Activated naive CD8-positive, alpha-beta T cell treated with anti-CD3 and anti-CD28 coated beads, Interleukin-2, amount 10 ng/mL, durations not matched to agents 7 days and 5 days (primary cell): Measurements from ENCODE around the gene RND1. TPM values are rescaled to one million over a fixed set of nuclear protein-coding genes. Genes with fewer than 3 reads are reported as not detected.
"Not testable (repeated sequence)": the region's sequence is repeated elsewhere in the genome, so short reads cannot be mapped to it uniquely, and the experiment has no call there.

ENCODE experiments used
- ATAC-seq: fragments of 150-1000 bp; cut with Tn5 transposase; one replicate; pipeline ENCODE4 v1.10.0; 2021; ENCODE audit warnings: low read depth, moderate library complexity
- POLR2A ChIA-PET: fragments of 350-600 bp; sonication (Branson Sonifier 250); formaldehyde crosslinking; loops from one replicate; lab custom pipeline; 2021; ENCODE audit warnings: antibody characterized with exemption; lab: Charles Lee
- DNase-seq: peaks from one replicate; pipeline ENCODE4 v3.0.0; 2021
- H3K27ac Mint-ChIP-seq: one replicate; pipeline ENCODE4 v1.8.0; 2022; ENCODE audit warnings: mild to moderate bottlenecking, mixed read lengths
- H3K27me3 Mint-ChIP-seq: one replicate; pipeline ENCODE4 v1.8.0; 2022; ENCODE audit warnings: mild to moderate bottlenecking, moderate library complexity, mixed read lengths
- H3K36me3 Mint-ChIP-seq: one replicate; pipeline ENCODE4 v1.8.0; 2021; ENCODE audit warnings: mild to moderate bottlenecking, mixed read lengths
- H3K4me1 Mint-ChIP-seq: one replicate; pipeline ENCODE4 v1.8.0; 2021; ENCODE audit warnings: mixed read lengths
- H3K4me3 Mint-ChIP-seq: one replicate; pipeline ENCODE4 v1.8.0; 2022; ENCODE audit warnings: mild to moderate bottlenecking, moderate library complexity, mixed read lengths
- H3K9me3 Mint-ChIP-seq: one replicate; pipeline ENCODE4 v1.8.0; 2021; ENCODE audit warnings: mixed read lengths
- total RNA-seq, 2 experiments: library from RNA; stranded (reverse); gene quantifications; one replicate each; pipeline ENCODE4 v1.2.3, GENCODE V29; 2021

RND1 gene
- total RNA-seq, 2 experiments from 2014 or later = 3.8 to 4.9 TPM

DNA sequence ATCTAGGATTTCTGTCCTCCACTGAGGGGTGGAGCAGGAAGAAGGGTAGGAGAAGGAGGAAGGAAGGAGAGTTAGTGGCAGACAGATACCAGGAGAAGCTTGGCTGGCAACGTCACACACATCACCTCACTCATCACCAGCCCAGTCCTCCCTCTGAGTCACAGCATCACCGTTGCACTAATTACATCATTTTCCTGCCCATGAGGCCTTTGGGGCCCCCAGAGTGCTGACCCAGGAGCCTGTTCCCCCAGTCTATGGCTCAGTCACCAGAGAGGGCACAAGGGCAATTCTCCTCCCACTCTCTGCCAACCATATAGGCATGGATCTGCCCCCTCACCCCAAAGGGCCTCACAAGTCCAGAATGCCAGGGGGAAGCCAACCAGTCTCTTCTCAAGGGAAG is 4.6 kb downstream of the RND1 start:
- Mint-ChIP-seq H3K27me3 (peaks cover 21% of the 10 kb centered on the region), H3K4me3 (no peak overlapping the region), H3K27ac (no peak overlapping the region), H3K4me1 (peaks cover 18% of the 10 kb centered on the region), H3K9me3 (no peaks in the 10 kb centered on the region), H3K36me3 (peaks cover 9% of the 10 kb centered on the region)
- DNase-seq (no peak), ATAC-seq (no peak)
- POLR2A ChIA-PET = interaction anchor here (0.8 kb wide), 1 partner anchor 9 kb away, joined by 5 read pairs; the partner anchor contains the start of gene DDX23

DNA sequence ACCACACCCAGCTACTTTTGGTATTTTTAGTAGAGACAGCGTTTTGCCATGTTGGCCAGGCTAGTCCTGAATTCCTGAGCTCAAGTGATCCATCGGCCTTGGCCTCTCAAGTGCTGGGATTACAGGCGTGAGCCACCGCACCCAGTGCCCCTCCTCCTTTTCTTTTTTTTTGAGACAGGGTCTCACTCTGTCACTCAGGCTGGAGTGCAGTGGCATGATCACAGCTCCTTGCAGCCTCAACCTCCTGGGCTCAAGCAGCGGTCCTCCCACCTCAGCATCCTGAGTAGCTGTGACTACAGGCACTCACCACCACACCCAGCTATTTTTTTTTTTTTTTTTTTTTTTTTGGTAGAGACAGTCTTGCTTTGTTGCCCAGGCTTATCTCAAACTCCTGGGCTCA is 5.4 kb downstream of the RND1 start:
- DNase-seq, H3K36me3 Mint-ChIP-seq, H3K27ac Mint-ChIP-seq, H3K4me3 Mint-ChIP-seq, ATAC-seq, H3K9me3 Mint-ChIP-seq: not testable (repeated sequence)
- peaks cover 21% of the 10 kb centered on the region for H3K27me3 Mint-ChIP-seq
- H3K4me1 Mint-ChIP-seq = peaks cover 14% of the 10 kb centered on the region
- POLR2A ChIA-PET = interaction anchor here (0.6 kb wide), 1 partner anchor 1042 kb away, joined by 4 read pairs; no protein-coding TSS in a partner anchor

DNA sequence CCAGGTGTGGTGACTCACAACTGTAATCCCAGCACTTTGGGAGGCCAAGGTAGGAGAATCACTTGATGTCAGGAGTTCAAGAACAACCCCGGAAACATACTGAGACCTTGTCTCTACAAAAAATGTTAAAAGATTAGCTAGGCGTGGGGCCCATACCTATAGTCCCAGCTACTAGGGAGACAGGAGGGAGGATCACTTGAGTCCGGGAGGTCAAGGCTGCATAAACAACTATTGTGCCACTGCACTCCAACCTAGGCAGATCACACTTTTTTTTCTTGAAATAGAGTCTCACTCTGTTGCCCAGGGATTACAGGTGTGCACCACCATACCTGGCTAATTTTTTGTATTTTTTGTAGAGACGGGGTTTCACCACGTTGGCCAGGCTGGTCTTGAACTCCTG is 6.1 kb downstream of the RND1 start:
- Mint-ChIP-seq H3K27me3 (peaks cover 18% of the 10 kb centered on the region), H3K4me1 (peaks cover 8% of the 10 kb centered on the region), H3K27ac (no peak overlapping the region), H3K9me3 (no peaks in the 10 kb centered on the region), H3K4me3 (no peak overlapping the region), H3K36me3 (peaks cover 9% of the 10 kb centered on the region)
- DNase-seq = no peak
- POLR2A ChIA-PET = no interaction called here
- no peak for ATAC-seq

DNA sequence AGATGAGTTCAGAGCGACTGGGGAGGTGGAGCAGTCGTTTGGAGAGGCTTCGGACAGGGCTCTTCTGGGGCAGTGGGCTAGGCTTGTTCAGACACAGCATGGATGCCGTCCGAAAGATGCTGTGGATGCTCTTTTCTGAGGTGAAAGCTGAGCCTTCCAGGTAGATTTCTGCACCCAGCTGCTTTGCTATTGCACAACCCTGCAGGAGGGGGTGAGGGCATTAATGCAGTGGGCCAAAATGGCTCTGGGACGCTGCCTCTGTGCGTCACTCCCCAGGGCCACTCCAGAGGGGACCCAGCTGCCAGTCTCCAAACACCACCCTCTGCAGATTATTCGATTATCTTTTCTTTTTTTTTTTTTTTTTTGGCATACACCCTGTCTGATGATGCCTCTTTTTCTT is 7.6 kb downstream of the RND1 start:
- Mint-ChIP-seq H3K36me3 (peaks cover 9% of the 10 kb centered on the region), H3K4me3 (no peak overlapping the region), H3K27me3 (peaks cover 3% of the 10 kb centered on the region), H3K4me1 (peaks cover 4% of the 10 kb centered on the region), H3K9me3 (no peaks in the 10 kb centered on the region), H3K27ac (no peak overlapping the region)
- DNase-seq = no peak
- ATAC-seq = no peak
- POLR2A ChIA-PET = interaction anchor here (0.7 kb wide), 1 partner anchor 29 kb away, joined by 3 read pairs; no protein-coding TSS in a partner anchor

GRCh38 chr12:48857278-48857994 is 8.2 kb downstream of the RND1 start:
- POLR2A ChIA-PET = interaction anchor here (0.7 to 1.0 kb wide), 2 partner anchors 8 to 30 kb away, joined by 3 to 4 read pairs; partner anchors contain the start of gene RND1
- Mint-ChIP-seq H3K27me3 (no peaks in the 10 kb centered on the region), H3K4me1 (peaks cover 10% of the 10 kb centered on the region), H3K27ac (no peak overlapping the region), H3K4me3 (no peak overlapping the region), H3K9me3 (no peaks in the 10 kb centered on the region), H3K36me3 (peaks cover 9% of the 10 kb centered on the region)
- DNase-seq (no peak), ATAC-seq (no peak)

- POLR2A ChIA-PET = interaction anchor here (0.7 to 0.9 kb wide), 2 partner anchors 34 to 51 kb away, joined by 3 to 4 read pairs; no protein-coding TSS in a partner anchor
- H3K9me3 Mint-ChIP-seq = no peaks in the 10 kb centered on the region
Observed at GRCh38 chr12:48856379-48856778, 9.3 kb downstream of the RND1 start.

DNA sequence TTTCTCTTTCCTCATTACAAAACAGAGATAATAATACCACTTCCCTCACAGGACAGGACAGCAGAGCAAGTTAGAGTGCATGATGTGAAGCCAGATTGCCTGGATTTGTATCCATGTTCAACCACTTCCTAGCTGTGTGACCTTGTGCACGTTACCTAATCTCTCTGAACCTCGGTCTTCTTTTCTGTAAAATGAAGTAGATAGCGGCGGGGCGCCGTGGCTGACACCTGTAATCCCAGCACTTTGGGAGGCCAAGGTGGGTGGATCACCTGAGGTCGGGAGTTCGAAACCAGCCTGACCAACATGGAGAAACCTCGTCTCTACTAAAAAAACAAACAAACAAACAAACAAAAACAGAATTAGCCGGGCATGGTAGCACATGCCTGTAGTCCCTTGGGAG is 10.7 kb downstream of the RND1 start:
- Mint-ChIP-seq H3K36me3 (peaks cover 11% of the 10 kb centered on the region), H3K4me1 (peaks cover 23% of the 10 kb centered on the region)
- H3K27me3 Mint-ChIP-seq, H3K4me3 Mint-ChIP-seq, ATAC-seq, POLR2A ChIA-PET, H3K9me3 Mint-ChIP-seq, DNase-seq, H3K27ac Mint-ChIP-seq: not testable (repeated sequence)

More at GRCh38 chr12:48856379-48856778, 9.3 kb downstream of the RND1 start:
- H3K27ac Mint-ChIP-seq = no peak overlapping the region
- ATAC-seq = no peak
- H3K36me3 Mint-ChIP-seq = peaks cover 6% of the 10 kb centered on the region
- H3K27me3 Mint-ChIP-seq = no peaks in the 10 kb centered on the region
- no peak for DNase-seq
- peaks cover 12% of the 10 kb centered on the region for H3K4me1 Mint-ChIP-seq
- no peak overlapping the region for H3K4me3 Mint-ChIP-seq

DNA sequence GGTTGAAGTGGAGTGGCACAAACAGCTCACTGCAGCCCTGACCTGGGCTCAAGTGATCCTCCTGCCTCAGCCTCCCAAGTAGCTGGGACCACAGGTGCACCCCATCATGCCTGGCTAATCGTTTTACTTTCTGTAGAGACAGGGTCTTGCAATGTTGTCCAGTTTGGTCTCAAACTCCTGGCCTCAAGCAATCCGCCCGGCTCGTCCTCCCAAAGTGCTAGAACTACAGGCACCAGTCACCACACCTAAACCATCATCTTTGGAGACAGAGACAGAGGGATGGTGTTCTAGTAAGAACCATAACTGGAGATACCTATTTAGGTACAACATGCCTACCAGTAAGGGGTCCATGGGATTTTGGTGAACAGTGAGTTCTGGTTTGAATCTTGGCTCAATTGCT is 11.2 kb downstream of the RND1 start:
- Mint-ChIP-seq H3K4me1 (peaks cover 26% of the 10 kb centered on the region), H3K4me3 (no peak overlapping the region), H3K27me3 (no peaks in the 10 kb centered on the region), H3K36me3 (peaks cover 13% of the 10 kb centered on the region), H3K9me3 (no peaks in the 10 kb centered on the region), H3K27ac (no peak overlapping the region)
- no peak for DNase-seq
- ATAC-seq = no peak
- POLR2A ChIA-PET = no interaction called here

DNA sequence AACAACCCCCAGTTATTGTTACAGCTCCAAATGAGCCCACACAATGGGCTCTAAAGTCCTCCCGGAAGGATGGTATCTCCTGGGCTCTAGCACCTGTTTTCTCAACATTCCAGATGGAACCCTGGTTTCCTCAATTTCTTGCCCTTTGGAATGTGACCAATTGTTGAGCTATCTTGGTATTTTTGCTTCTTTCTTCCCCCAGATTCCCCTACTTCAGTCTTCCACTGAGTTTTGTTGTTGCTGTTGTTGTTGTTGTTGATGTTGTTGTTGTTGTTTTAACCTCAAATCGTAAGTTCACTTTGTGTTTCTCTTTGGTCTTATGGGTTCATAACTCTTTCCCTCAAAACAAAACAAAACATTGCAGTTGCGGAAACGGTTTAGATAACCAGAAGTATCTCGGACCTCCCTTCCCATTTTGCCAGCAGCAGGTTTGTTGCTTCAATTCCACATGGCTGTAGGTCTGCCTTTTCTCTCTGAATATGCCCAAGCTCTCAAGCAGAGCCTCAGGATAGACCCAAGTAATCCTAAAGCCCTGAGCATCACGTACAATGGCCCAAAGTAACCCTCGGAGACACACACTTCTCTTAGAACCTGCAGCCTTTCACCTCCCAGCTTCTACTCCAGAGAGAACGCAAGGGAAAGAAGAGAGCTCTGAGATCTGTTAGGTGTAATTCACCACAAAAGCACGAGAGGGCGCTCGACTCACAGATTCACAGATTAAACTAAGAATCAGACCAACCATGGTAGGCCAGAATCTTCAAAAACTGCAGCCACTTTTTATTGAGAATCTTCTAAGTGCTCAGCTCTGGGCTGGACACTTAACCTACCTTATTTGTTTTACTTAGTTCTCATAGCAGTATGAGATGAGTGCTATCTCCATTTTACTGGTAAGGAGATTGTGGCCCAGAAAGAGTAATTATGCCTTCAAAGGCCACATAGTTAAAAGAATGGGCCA is 12.7 kb downstream of the RND1 start:
- peak; percentile 24 for ATAC-seq
- Mint-ChIP-seq H3K27me3 (no peaks in the 10 kb centered on the region), H3K4me3 (peak overlapping the region; percentile 85), H3K4me1 (peaks cover 28% of the 10 kb centered on the region), H3K9me3 (no peaks in the 10 kb centered on the region), H3K36me3 (peaks cover 15% of the 10 kb centered on the region), H3K27ac (peak overlapping the region; percentile 92)
- POLR2A ChIA-PET = interaction anchor here (0.6 to 3.3 kb wide), 23 partner anchors 9 to 1043 kb away, joined by 3 to 25 read pairs (median 5); partner anchors contain the start of genes ARF3, CCNT1, DDN and FKBP11
- DNase-seq = peak; percentile 72

GRCh38 chr12:48851883-48852733 is 13.6 kb downstream of the RND1 start, which contains the start of gene DDX23:
DDX23 (minus strand) TSS chr12:48852163; CDS start chr12:48845782, 6,381 bp downstream.
- peaks cover 29% of the 10 kb centered on the region for H3K4me1 Mint-ChIP-seq
- H3K27ac Mint-ChIP-seq = peak within 1 kb of the TSS; percentile 92
- DNase-seq (peak; percentile 87), ATAC-seq (peak; percentile 95)
- POLR2A ChIA-PET = interaction anchor here (0.6 to 3.3 kb wide), 33 partner anchors 8 to 889 kb away, joined by 3 to 25 read pairs (median 4); partner anchors contain the start of genes ARF3, CCNT1, DDN and FKBP11
- H3K27me3 Mint-ChIP-seq = no peaks in the 10 kb centered on the region
- peaks cover 15% of the 10 kb centered on the region for H3K36me3 Mint-ChIP-seq
- H3K4me3 Mint-ChIP-seq = peak within 1 kb of the TSS; percentile 85
- H3K9me3 Mint-ChIP-seq = no peaks in the 10 kb centered on the region

DNA sequence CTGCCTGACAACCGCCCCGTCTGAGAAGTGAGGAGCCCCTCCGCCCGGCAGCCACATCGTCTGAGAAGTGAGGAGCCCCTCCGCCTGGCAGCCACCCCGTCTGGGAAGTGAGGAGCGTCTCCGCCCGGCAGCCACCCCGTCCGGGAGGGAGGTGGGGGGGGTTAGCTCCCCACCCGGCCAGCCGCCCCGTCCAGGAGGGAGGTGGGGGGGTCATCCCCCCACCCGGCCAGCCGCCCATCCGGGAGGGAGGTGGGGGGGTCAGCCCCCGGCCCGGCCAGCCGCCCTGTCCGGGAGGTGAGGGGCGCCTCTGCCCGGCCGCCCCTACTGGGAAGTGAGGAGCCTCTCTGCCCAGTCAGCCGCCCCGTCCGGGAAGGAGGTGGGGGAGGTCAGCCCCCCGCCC is 23.6 kb downstream of the RND1 start:
- H3K9me3 Mint-ChIP-seq, H3K27me3 Mint-ChIP-seq, DNase-seq, ATAC-seq, H3K4me1 Mint-ChIP-seq, H3K27ac Mint-ChIP-seq, POLR2A ChIA-PET, H3K4me3 Mint-ChIP-seq: not testable (repeated sequence)
- H3K36me3 Mint-ChIP-seq = peaks cover 21% of the 10 kb centered on the region

DNA sequence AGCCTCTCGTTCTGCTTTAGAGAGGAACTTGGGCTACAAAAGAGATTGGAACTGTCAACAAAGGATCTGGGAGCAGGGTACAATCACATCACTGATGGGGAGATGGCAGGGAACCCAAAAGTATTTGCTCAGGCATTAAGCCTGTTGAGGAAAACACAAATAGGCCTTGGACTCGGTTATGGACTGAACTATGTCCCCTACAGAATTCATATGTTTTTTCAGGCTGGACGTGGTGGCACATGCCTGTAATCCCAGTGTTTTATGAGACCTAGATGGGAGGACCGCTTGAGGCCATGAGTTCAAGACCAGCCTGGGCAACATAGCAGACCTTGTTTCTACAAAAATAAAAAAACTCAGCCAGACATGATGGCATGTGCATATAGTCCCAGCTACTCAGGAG is 27.6 kb downstream of the RND1 start:
- POLR2A ChIA-PET = no interaction called here
- no peaks in the 10 kb centered on the region for H3K9me3 Mint-ChIP-seq
- ATAC-seq (no peak), DNase-seq (no peak)
- no peaks in the 10 kb centered on the region for H3K27me3 Mint-ChIP-seq
- no peak overlapping the region for H3K27ac Mint-ChIP-seq
- H3K36me3 Mint-ChIP-seq = peaks cover 32% of the 10 kb centered on the region
- no peak overlapping the region for H3K4me3 Mint-ChIP-seq
- no peaks in the 10 kb centered on the region for H3K4me1 Mint-ChIP-seq
